GM19324 (cell line): ENCODE data around the gene SLC2A1.
"Not testable (repeated sequence)": the region's sequence is repeated elsewhere in the genome, so short reads cannot be mapped to it uniquely, and the experiment has no call there.

Experiments used
- ATAC-seq: cut with Tn5 transposase; IDR thresholded peaks from one replicate; pipeline ENCODE4 v1.9.1; 2021; ENCODE audit warnings: mild to moderate bottlenecking, moderate library complexity; ENCODE audit not compliant: unreplicated experiment, low FRiP score

The SLC2A1 gene

DNA sequence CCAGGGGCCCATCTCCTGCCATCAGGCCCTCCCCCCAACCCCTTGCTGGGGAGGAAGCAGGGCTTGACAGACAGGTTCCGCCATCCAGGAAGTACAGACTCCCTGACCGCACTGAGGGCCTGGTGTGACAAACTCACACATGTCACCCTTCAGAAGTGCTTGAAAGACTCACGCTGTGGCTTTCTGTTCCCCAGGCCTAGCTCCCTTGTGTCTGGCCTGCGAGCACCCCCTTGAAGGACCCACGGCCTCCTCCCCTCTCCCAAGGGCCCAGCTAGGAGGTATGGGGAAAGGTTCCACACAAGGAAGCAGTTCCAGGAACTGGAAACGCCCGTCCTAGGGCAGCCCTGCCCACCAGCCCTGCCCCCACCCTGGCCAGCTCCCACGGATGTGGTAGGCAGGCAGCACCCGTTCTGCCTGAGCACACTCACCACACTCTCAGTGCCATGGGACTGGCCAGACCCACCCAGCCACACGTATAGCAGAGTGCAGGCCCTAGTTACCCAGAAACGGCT is 26.7 kb downstream of the SLC2A1 start:
- ATAC-seq, result peak; percentile 65

DNA sequence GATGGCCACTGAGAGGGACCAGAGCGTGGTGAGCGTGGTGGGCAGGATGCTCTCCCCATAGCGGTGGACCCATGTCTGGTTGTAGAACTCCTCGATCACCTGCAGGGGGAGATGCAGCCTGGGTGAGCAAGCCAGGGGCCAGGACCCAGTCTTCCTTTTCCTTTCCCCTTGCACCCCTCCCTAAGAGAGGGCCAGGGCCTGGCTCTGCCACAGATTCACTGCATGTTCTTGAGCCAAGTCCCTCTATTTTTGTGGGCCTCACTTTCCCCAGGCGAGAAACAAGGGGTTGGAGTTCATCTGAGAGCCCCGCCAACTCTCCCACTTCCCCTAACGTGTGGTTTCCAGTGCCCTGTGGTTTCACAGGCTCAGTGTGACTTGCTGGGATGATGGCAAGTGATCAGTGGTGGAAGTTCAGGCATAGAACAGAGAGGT is 27.5 kb downstream of the SLC2A1 start:
- ATAC-seq, result no peak

DNA sequence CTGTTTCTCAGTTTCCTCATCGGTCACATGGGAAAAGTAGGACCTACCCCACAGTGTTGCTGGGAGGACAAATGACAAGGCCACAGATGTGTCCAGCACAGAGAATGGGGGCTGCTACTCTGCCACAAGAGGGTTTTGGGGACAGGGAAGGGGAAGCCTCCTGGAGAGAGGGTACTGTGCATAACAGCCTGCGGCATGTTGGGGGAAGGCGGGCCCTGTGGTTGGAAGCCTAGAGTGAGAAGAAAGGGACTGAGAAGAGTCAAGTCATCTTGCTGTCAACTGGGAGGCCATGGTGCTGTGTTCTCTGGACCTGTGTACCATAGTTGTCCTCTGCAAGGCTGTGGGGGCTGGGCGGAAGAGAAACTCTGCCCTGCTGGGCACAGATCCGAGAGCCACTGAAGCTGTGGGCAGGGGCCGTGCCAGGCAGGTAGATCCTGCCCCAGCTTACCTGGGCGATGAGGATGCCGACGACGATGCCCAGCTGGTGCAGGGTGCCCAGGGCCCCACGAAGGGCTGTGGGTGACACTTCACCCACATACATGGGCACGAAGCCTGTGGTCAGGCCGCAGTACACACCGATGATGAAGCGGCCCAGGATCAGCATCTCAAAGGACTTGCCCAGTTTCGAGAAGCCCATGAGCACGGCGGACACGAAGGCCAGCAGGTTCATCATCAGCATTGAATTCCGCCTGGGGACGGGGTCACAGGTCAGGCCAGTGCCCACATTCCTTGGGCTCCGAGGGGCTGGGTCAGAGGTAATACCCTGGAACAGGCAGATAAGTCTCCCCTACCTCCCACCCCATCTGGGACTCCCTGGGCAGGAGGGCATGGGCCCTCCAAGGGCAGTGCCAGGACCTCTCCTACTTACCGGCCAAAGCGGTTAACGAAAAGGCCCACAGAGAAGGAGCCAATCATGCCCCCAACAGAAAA is 28.2 kb downstream of the SLC2A1 start:
- no peak for ATAC-seq

DNA sequence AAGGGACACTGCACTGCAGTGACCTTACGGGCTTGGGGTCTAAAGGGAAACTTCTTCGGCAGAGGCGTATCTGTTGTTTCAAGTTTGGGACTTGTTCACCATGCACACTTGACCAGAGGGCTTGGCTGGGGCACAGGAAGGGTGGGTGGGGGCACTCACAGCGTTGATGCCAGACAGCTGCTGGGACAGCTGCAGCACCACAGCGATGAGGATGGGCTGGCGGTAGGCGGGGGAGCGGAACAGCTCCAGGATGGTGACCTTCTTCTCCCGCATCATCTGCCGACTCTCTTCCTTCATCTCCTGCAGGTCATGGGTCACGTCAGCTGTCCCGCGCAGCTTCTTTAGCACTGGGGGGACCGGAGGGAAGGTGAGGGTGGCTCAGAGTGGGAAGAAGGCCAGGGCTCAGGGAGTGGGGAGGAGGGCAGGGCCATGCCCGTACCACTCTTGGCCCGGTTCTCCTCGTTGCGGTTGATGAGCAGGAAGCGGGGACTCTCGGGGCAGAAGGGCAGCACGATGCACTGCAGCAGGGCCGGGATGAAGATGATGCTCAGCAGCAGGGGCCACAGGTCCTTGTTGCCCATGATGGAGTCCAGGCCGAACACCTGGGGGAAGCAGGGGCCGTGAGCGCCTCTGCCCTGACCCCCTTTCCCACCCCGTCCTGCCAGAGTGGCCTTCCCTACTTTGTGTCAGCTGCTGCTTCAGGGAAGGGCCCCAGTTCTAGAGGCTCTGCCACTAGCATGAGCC is 29.1 kb downstream of the SLC2A1 start:
- ATAC-seq, result no peak

DNA sequence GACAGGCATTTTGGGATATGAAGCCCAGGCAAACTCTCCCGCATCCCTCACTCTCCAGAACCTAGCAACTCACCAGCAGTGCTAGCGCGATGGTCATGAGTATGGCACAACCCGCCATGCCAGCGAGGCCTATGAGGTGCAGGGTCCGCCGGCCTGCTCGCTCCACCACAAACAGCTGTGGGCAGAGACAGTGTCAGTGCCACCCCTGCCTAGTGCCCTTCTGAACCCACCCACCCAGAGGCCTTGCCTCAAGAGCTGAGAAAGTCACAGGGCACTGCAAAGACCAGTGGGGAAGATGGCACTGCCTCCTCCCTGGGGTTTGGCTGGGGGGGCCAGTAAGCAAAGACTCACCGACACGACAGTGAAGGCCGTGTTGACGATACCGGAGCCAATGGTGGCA is 29.8 kb downstream of the SLC2A1 start:
- no peak for ATAC-seq

DNA sequence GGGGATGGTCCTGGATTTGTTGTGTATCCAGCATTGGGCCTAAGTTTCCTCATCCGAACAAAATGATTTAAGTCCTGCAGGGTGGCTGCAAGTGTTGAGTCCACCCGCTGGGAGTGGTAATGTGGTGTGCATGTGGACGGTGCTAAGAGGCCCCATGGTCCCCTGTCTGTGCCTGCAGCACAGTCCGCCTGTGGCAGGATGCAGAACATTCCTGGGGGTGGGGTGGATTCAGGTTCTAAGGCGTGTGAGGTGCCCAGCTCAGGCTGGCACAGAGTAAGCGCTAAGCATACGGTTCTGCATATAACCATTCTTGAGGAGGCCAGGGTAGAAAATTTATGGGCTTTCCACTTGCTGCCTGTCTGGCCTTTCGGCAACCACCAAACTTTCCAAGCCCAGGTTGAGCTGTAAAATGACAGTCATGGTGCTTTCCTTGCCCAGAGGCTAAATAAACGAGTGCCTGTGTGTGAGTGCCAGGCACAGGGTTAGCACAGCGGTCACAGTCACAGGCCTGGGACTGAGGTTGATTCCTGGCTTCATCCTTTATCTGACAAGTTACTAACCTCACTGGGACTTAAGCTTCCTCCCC is 30.7 kb downstream of the SLC2A1 start:
- ATAC-seq, result no peak

DNA sequence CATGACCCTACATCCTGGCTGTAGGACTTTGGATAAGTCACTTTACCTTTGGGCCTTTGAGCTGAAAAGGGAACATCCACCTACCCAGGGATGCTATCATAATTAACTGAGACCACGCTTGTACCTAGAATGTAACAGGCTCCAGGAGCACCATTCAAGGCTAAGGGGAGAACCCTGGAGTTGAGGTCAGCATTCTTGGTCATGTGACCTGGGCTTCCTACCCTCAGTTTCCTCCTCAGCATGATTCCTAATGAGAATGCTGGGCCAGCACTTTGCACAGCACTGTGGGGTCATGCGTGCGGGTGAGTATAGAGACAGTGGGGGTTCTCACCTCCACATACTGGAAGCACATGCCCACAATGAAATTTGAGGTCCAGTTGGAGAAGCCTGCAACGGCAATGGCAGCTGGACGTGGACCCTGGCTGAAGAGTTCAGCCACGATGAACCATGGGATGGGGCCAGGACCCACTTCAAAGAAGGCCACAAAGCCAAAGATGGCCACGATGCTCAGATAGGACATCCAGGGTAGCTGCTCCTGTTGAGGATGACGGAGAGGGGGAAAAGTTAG is 31.3 kb downstream of the SLC2A1 start:
- no peak for ATAC-seq

DNA sequence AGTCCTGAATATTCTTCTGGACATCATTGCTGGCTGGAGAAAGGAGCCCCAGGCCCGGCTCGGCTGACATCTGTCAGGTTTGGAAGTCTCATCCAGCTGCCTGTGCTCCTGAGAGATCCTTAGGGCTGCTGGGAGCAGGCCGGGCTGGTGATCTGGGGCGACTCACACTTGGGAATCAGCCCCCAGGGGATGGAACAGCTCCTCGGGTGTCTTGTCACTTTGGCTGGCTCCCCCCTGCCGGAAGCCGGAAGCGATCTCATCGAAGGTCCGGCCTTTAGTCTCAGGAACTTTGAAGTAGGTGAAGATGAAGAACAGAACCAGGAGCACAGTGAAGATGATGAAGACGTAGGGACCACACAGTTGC is 31.8 kb downstream of the SLC2A1 start:
- no peak for ATAC-seq

DNA sequence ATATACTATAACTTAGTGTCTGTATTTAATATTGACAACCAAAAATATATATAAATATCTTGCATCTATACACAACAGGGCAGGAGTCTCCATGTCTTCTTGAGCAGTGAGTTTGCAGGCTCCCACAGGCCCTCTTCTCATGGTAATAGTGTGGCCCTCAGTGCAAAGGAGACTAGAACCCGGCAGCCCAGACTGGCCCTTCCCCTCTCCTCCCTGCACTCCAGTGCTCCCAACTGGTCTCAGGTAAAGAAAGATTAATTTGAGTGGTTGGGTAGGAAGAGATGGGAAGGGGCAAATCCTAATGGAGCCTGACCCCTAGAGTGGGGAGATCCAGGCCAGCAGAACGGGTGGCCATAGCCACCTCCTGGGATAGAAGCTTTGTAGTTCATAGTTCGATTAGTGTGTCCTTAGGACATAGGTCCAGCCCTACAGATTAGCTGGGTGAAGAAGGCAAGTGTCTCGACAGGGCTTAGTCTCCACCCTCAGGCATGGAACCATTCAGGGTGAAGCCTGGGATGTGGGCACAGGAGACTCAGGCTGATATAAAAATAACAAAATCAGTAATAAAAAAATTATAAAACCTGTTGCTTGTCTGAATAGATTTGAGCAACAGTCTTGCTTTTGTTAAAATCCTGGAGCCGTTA is 32.3 kb downstream of the SLC2A1 start:
- no peak for ATAC-seq

DNA sequence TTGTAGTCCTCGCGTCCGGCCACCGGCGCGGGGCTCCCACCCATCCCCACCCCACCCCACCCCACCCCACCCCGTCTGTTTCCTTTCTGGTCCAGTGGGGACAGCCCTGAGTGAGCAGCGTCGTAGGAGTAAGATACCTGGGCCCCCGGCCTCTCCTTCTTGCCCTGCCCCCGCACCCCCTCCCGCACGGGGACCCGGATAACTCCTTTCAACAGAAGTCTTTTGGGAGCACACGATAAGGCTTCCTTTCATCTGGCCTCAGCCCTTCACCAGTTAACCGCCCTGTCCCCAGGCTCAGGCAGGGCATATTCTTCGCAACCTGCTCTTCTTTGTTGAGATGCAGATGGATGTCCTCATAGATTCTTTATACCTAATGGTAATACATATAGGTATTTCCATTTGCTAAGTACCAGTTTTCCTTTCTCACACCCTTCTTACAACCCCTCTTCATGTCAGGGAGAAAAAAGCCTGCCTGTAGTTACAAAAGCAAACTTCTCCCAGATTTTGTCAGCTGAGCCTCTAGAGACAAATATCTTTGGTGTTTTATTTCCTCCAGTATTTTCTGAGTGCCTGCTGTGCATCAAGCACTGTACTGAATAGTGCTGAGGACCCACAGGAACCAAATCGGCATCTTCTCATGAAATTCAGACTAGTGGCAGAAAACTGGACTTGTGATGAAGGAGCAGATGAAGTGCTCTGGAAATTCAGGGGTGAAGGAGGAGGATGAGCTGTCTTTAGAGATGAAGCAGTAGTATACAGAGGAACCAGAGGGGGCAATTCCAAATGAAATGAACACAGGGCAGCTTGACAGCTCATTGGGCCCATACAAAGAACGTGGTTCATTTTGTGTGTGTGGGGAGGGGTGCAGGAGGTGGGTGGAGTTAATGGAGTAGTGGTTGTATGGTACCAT is 33.6 kb downstream of the SLC2A1 start:
- no peak for ATAC-seq

DNA sequence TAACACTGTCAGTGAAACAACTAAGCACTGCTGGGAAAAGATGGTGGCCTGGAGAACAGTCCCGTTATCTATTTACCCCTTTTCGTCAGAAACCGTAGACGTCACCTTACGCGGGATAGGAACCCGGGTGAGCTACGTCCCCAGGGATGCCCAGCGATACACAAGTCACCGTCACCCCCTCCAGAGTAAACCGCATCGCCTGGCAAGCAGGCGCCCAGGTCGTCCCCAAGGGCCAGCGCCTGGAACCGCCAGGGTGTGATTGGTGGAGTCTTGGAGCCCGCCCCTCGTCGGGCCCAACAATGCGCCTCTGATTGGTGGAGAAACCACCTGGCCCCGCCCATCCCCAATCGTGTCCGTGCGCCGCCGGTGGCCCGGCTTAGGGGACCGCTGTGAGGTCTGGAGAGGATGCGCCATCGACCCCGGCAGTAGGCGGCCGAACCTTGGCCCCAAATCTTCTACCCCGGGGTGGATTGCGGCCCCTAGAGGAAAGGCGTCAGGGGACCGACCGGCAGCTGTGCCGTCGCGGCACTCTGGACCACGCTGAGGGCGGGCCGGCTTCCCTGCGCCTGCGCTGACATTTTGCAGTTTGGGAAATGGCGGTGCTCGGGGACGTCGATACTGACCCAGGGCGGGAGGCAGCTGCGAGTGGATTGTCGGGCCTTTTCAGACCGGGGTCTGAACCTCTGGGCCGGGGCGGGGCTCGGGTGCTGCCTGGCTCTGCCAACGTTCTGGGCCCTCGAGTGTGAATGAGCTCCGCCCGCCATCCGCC is 34.4 kb downstream of the SLC2A1 start:
- ATAC-seq, result peak; percentile 93

DNA sequence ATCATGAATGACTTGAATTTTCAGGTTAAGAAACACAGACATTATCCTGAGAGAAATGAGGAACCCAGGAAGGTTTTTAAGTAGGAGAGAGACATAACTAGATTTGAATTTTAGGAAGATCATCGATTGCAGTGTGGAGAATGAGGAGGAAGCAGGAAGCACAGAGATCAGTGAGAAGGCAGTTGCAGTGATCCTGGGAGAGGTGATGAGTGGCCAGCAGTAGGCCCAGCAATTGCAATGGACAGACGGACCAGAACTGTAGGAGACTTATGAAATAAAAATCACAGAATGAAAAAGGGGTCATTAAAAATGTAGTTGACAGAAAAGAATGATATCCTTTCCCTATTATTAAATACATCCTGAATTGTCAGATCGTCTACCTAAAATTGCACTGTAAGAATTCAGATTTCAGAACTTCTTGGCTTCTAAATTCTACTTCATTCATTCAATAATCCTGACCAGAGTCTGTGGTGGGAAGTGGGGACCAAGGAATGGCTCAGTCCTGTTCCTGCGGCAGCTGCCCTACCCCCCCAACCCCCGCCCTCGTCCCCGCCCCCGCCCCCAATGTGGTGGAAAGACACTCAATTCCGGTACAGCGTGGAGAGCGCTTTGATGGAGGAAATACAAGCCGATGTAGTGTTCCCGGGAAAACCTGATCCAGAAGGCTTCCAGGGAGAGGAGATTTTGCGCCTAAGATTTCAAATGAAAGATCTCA is 35.1 kb downstream of the SLC2A1 start:
- ATAC-seq, result no peak

DNA sequence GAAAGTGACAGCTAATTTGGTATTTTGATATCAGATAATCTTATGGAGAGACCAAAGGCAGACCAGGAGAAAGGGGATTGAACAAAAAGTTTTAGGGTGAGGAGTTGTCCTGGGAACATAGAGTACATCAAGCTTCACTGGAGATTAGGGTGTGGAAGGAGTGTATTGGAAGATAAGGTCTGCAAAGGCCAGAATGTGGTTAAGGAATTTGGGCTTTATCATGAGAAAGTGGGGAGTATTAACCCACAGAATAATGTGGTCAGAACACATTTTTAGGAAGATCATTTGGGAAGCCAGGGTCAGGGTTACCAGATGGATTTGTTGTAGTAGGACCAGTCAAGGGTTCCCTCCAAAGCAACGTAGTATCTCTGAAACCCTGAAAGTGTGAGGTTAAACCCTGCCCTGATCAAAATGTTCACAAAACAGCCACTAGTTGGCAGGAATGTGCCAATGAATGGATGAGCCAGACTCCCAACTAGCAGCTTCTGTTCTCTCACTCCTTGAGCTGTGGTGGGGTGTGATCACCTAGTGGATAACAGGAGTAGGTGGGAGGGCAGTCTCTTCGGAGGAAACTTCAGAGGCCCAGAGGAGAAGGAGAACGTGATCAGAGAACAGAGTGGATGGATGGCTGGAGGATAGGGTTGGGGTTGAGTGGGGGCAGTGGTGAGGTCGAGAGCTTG is 35.8 kb downstream of the SLC2A1 start:
- no peak for ATAC-seq

DNA sequence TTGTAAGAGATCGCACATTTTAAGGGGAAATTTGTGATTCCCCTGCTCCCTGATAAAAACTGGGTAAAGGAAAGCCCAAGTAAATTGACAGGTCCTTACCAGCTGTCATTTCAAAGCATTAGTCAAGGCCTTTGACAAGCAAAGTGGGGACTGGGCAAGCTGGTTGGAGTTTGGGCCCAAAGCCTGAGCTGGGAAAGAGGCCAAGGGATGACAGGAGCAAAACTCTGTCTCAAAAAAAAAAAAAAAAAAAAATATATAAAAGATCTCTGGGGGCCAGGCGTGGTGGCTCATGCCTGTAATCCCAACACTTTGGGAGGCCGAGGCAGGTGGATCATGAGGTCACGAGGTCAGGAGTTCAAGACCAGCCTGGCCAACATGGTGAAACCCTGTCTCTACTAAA is 36.9 kb downstream of the SLC2A1 start:
- no peak for ATAC-seq

DNA sequence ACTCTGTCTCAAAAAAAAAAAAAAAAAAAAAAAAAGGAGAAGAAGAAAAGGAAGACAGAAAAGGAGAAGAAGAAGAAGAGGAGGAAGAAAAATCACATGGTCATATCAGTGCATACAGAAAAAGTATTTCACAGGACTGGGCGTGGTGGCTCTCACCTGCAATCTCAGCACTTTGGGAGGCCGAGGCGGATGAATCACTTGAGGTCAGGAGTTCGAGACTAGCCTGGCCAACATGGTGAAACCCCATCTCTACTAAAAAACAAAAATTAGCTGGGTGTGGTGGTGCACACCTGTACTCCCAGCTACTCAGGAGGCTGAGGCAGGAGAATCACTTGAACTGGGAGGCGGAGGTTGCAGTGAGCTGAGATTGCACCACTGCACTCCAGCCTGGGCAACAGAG is 39.0 kb downstream of the SLC2A1 start:
- not testable (repeated sequence) for ATAC-seq

DNA sequence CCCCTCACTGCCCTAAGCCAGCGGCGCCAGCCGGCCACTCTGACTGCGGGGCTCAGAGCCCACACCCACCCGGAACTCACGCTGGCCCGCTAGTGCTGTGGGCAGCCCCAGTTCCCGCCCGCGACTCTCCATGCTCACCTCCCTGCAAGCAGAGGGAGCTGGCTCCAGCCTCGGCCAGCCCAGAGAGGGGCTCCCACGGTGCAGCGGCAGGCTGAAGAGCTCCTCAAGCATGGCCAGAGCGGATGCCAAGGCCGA is 41.5 kb downstream of the SLC2A1 start:
- ATAC-seq, result no peak

DNA sequence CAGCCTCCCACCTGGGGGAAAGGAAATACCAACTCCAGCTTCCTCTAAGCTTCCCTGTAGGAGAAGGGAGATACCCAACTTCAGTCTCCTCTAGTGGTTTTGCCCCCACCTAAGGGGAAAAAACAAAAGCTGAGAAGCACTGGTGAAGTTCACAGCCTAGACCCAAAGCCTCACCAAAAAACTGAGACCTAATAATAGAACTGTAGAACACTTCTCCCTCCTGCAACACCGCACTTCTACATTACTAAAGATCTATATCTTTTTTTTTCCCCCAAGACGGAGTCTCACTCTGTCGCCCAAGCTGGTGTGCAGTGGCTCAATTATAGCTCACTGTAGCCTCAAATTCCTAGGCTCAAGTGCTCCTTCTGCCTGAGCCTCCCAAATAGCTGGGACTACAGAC is 43.2 kb downstream of the SLC2A1 start:
- ATAC-seq, result no peak
